HG03095 (cell line): ENCODE results near the gene RAB40B.

Source experiments
- ATAC-seq: cut with Tn5 transposase; IDR thresholded peaks from one replicate; pipeline ENCODE4 v1.9.1; 2021; ENCODE audit warnings: moderate library complexity; ENCODE audit not compliant: unreplicated experiment

The RAB40B gene

GRCh38 chr17:82623707-82624106, 74.8 kb downstream of the RAB40B start:
- no peak for ATAC-seq

DNA sequence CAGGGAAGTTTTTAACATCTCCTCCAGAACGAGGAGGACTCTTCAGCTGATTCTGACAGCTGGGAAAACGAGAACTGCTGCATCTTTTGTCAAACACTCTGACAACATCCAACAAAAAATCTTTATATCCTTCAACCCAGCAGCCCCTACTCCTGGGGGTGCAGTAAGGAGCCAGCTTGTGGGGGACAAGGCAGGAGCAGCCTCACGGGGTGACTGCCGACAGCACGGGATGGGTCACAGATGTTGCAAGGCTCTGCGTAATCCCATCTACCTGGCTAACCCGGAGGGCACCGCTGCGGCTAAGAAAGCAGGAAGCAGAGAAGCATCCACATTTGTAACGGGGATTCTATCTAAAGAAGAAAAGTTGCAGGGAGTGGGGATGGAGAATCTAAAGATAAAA, 78.9 kb downstream of the RAB40B start:
- ATAC-seq, result no peak

GRCh38 chr17:82619211-82619610, 79.3 kb downstream of the RAB40B start:
- ATAC-seq, result no peak

DNA sequence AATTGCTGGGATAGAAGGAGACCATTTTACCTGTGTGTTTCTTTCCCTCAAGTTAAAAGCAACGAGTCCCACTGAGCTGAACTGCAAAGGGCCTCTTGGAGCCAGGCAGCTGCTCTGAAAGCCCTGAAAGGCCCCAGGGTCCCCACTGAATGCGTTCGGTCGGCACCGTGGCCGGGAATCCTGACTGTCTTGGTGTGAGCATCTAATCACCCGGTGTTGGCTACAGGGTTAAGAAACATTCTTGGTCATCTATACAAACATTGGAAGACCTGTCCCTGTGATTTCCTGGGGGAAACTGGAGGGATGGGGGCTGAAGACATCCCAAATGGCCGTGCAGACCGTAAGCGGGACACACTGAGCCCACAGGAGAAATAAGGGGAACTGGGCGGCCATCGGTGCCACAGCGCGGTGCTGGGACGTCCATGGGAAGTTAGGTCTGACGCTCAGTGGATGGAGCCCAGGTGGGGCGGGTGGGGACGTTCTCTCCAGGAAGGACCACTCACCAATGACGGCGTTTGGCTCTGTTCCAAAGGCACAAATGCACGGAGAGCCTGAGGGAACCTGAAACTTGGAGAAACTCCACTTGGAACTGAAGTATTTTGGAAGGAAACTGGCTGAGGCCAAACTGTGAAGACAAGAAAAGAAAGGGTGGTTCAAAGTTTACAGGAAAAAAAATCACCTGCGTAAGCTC, 82.3 kb downstream of the RAB40B start:
- ATAC-seq, result no peak

DNA sequence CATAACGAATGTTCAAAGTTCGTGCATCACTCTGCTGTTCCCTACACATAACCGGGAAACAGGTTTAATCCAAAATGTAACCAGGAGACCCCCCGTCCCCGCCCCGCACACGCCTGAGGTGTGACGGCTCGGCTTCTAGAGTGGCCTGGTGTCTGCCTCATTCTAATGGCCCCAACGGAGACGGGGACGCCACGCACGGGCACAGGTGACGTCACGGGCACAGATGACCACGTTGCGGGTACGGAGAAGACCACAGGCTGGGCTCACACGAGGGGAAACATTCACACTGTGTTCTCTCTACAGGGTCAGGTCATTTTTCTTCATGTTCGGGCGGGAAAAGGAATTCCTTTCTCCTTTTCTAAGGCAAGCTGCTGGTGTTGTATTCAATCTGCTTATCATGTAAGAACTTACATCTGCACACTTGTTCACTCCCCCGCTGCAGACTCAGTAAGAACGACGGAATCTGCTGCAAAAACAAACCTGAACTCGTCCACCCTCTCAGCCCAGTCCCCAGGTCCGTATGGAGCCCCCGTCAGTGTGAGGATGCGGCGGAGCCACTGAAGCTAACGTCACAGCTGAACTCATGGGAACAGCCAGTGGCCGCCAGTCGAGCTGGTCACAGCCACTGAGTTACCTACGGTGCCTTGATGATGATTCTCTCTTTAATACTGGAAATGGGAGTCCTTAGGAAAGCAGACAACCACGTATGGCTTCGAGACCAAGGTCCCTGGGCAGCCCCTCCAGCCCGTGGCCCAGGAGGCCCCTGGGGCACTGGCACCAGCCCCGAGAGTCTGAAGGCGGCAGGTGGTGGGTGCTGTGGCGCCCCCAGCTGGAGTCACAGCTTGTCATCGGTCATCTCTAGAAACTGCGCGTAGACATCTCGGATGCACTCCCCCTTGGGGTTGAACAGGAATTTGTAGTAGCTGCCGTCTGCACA, 83.1 kb downstream of the RAB40B start:
- no peak for ATAC-seq

DNA sequence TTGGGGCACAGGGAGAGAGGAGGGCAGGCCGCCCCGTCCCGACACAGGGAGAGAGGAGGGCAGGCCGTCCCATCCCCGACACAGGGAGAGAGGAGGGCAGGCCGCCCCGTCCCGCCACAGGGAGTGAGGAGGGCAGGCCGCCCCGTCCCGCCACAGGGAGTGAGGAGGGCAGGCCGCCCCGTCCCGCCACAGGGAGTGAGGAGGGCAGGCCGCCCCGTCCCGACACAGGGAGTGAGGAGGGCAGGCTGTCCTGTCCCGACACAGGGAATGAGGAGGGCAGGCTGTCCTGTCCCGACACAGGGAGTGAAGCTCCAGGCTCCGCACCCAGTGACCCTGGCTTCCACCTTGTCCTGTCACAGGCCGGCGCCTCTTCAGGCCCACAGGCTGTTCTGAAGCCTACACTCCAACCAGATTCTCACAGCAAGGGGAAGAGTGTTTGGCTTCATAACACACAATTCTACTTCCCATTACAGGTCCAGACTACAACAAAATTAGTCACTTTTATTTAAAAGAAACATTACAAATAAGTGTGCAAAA, 84.3 kb downstream of the RAB40B start:
- ATAC-seq, result no peak

- ATAC-seq, result no peak
Observed at GRCh38 chr17:82613283-82614094, 85.0 kb downstream of the RAB40B start.

GRCh38 chr17:82611140-82612058, 87.1 kb downstream of the RAB40B start:
- ATAC-seq, result no peak

DNA sequence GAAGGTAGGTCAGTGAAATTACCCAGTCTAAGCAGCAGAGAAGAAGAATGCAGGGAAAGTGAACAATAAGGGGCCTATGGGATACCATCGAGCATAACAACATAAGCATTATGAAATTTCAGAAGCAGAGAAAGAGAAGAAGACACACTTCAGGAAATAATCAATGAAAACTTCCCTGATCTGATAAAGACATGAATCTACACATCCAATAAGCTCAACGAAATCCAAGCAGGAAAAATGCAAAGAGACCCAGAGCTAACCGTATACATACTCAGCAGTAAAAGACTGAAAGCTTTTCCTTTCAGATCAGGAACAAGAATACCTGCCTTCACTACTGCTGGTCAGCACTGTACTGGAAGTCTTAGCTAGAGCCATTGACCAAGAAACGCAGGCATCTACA, 88.8 kb downstream of the RAB40B start:
- no peak for ATAC-seq

GRCh38 chr17:82608816-82609215, 89.7 kb downstream of the RAB40B start:
- no peak for ATAC-seq

GRCh38 chr17:82605939-82606600, 92.4 kb downstream of the RAB40B start:
- no peak for ATAC-seq
